Sigmoid colon (tissue), 7 donors: Measurements from ENCODE around the gene OBI1. TPM values are rescaled to one million over a fixed set of nuclear protein-coding genes. Genes with fewer than 3 reads are reported as not detected.

Experiments used
- DNase-seq: peaks from one replicate; pipeline ENCODE4 v3.0.0-alpha.2; 2019
- H3K27ac ChIP-seq, 4 donors: fragments of 200-600 bp; sonication (generic); one replicate each; pipeline ENCODE4 v1.5.1; 2016 to 2019; ENCODE audit warnings: mild to moderate bottlenecking in 1 of 4
- H3K27me3 ChIP-seq, 3 donors: fragments of 200-600 bp; sonication (generic); one replicate each; pipeline ENCODE4 v1.5.1; 2019; ENCODE audit warnings: mild to moderate bottlenecking in 1 of 3
- H3K36me3 ChIP-seq, 4 donors: fragments of 200-600 bp; sonication (generic); one replicate each; pipeline ENCODE4 v1.5.1; 2016 to 2019
- H3K4me1 ChIP-seq, 4 donors: fragments of 200-600 bp; sonication (generic); one replicate each; pipeline ENCODE4 v1.5.1; 2017 to 2019
- H3K4me3 ChIP-seq, 4 donors: fragments of 200-600 bp; sonication (generic); one replicate each; pipeline ENCODE4 v1.5.1; 2017 to 2019; ENCODE audit warnings: mild to moderate bottlenecking in 2 of 4, moderate library complexity in 1 of 4
- H3K9me3 ChIP-seq, 4 donors: fragments of 200-600 bp in 3 of 4; sonication (generic) in 3 of 4; one replicate each; pipeline versions ENCODE4 v1.5.1 to v1.6.1; 2013 to 2019
- EP300 ChIP-seq, 4 donors: sonication (generic); formaldehyde crosslinking; IDR thresholded peaks; one replicate each; pipeline ENCODE4 v1.6.1; 2017; ENCODE audit warnings: antibody characterized with exemption in 4 of 4
- POLR2A ChIP-seq, 2 donors: fragments of 450-650 bp; IDR thresholded peaks; one replicate each; pipeline ENCODE4 v1.6.1; 2016; ENCODE audit warnings: antibody characterized with exemption in 2 of 2, mild to moderate bottlenecking in 2 of 2, moderate library complexity in 2 of 2
- POLR2AphosphoS5 ChIP-seq, 4 donors: sonication (generic); formaldehyde crosslinking; IDR thresholded peaks; one replicate each; pipeline ENCODE4 v1.6.1; 2017; ENCODE audit warnings: antibody characterized with exemption in 4 of 4
- WGBS, 2 donors: extraction: QIAGEN DNeasy Blood & Tissue Kit; methylation state at CpG; one replicate each; pipeline ENCODE4 v1.1.7; 2013; 5-methylcytosine and 5-hydroxymethylcytosine counted together
- intact Hi-C: fragments of 100-400 bp; cut with DNase I; formaldehyde crosslinking; loops from one replicate; pipeline ENCODE4 v1.15.1; 2023
- polyA plus RNA-seq, 3 donors: library from polyadenylated mRNA; stranded (reverse); fragments of 200-250 nt; gene quantifications; one replicate each; pipeline ENCODE4 v1.2.3, GENCODE V29; 2013
- total RNA-seq, 4 donors: library from RNA; depleted of rRNA; stranded (reverse); fragments of >200 nt; gene quantifications; one replicate each; pipeline ENCODE4 v1.1.0, GENCODE V29; 2016
- TF ChIP-seq, protein P1 (sequence below), 4 experiments: fragments of 450-650 bp in 3 of 4; fragments of 200-600 bp in 1 of 4; IDR thresholded peaks; one replicate each; pipeline ENCODE4 v1.5.1; 2016 to 2019; ENCODE audit warnings: antibody characterized with exemption in 4 of 4, mild to moderate bottlenecking in 3 of 4, moderate library complexity in 2 of 4
- donor health status: healthy with polysubstance abuse.
- donor health status: Bipolar disorder and iron deficiency.
- donor health status: healthy.

OBI1 gene
- total and polyA plus RNA-seq, 7 donors: 2.1 to 13.6 (median 9.1) TPM

DNA sequence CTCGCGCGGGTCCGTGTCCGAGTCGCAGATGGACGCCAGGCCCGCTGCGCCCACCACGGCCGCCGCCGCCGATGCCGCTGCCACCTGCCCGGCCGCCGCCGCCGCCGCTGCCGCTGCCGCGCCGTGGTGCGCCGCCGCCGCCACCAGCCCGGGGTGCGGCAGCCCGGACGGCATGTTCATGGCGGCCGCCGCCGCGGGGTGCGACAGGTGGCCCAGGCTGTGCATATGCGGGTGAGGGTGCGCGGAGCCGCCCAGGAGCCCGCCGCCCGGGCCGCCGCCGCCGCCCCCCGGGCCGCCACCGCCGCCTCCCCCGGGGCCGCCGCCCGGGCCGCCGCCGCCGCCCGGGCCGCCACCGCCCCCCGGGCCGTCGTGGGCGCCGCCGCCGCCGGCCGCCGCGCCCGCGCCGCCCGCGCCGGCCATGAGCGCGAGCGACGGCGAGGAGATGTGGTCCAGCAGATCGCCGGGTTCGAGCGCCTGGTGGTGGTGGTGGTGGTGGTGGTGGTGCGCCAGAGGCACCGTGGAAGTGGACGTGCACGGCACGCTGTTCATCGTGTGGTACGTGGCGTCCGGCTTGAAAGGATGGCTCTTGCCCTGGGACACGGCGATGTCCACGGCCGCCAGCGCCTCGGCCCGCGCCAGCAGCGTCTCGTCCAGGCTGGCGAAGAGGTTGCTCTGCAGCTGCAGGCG lies 56.9 kb downstream of the OBI1 start:
- peaks cover 62 to 97% (median 95%) of the 10 kb centered on the region in 3 donors for H3K27me3 ChIP-seq
- no peaks in the 10 kb centered on the region for H3K36me3 ChIP-seq
- intact Hi-C loops: no loop called here
- TF ChIP-seq POLR2A (IDR thresholded peaks at IDR 0.05): no peak
- TF ChIP-seq POLR2AphosphoS5 (IDR thresholded peaks at IDR 0.05): no peak
- no peaks in the 10 kb centered on the region for H3K9me3 ChIP-seq
- H3K4me3 ChIP-seq: peak overlapping the region in 1 of 4 donors; percentile 11
- WGBS, 2 donors: 2% methylated on average over 112 of the region's 112 CpGs
- H3K27ac ChIP-seq: no peak overlapping the region
- peaks cover 0 to 33% (median 26%) of the 10 kb centered on the region in 4 donors for H3K4me1 ChIP-seq
- no peak for DNase-seq

DNA sequence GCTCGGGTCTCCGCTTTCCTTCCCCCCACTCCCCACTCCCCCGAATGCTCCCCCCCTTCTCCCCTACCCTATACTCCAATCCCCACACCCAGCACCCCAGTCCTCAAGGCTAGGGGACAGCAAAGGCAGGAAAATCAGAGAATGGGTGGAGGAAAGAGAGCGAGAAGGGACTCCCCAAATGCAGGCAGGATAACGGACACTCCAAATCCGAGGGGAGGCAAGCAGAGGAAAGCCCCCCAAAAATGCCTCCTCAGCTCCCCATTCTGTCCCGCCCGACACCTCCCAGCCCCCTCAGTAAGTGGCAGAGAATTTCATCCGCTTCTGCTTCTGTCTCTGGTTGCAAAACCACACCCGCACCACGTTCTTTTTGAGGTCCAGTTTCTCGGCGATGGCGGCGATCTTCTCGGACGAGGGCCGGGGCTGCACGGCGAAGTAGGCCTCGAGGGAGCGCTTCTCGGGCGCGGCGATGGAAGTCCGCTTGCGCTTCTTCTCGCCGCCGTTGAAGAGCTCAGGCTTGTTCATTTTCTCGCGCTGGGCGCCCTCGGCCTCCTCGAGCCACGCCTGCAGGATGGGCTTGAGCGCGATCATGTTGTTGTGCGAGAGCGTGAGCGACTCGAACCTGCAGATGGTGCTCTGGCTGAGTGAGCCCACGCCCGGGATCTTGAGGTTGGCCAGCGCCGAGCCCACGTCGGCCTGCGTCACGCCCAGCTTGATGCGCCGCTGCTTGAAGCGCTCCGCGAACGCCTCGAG lies 57.7 kb downstream of the OBI1 start:
- peaks cover 0 to 37% (median 30%) of the 10 kb centered on the region in 4 donors for H3K4me1 ChIP-seq
- 2 to 3% methylated on average over 58 of the region's 58 CpGs for WGBS, 2 donors
- peak overlapping the region in 2 of 4 donors; percentile 6 to 11 for H3K4me3 ChIP-seq
- no peaks in the 10 kb centered on the region for H3K36me3 ChIP-seq
- DNase-seq: no peak
- H3K27me3 ChIP-seq: peaks cover 68 to 97% (median 95%) of the 10 kb centered on the region in 3 donors
- H3K27ac ChIP-seq: no peak overlapping the region
- intact Hi-C loops: no loop called here
- TF ChIP-seq, protein P1, sequence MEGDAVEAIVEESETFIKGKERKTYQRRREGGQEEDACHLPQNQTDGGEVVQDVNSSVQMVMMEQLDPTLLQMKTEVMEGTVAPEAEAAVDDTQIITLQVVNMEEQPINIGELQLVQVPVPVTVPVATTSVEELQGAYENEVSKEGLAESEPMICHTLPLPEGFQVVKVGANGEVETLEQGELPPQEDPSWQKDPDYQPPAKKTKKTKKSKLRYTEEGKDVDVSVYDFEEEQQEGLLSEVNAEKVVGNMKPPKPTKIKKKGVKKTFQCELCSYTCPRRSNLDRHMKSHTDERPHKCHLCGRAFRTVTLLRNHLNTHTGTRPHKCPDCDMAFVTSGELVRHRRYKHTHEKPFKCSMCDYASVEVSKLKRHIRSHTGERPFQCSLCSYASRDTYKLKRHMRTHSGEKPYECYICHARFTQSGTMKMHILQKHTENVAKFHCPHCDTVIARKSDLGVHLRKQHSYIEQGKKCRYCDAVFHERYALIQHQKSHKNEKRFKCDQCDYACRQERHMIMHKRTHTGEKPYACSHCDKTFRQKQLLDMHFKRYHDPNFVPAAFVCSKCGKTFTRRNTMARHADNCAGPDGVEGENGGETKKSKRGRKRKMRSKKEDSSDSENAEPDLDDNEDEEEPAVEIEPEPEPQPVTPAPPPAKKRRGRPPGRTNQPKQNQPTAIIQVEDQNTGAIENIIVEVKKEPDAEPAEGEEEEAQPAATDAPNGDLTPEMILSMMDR (IDR thresholded peaks at IDR 0.05): no peak
- no peak for TF ChIP-seq POLR2AphosphoS5 (IDR thresholded peaks at IDR 0.05)
- no peak for TF ChIP-seq EP300 (IDR thresholded peaks at IDR 0.05)
- TF ChIP-seq POLR2A (IDR thresholded peaks at IDR 0.05): no peak
- H3K9me3 ChIP-seq: no peaks in the 10 kb centered on the region

DNA sequence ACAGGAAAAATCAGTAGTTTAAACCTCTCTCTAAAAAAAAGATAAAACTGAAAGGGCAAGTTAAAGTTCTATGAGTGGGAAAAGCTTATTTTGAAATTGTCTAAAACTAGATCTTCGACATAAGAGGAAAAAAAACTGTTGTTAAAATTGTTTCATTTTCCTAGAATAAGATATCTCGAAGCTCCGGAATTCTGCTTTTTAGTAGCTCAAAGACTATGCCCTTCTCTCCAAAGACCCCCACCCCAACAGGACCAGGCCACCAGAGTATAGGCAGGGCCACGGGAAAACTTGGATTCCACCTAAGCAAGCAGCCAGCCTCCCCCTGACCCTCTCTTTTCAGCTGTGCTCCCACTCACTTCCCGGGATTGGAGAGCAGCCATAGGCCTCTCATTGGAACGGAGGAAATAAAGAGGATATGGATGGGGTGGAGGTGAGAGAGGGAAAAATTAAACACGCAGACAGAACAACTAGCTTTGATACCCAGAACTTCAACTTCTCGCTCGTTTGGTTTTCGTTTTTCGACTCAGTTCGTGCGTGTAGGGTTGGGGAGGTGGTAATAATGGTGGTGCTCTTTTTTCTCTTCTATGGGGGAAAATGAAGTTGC lies 58.6 kb downstream of the OBI1 start:
- intact Hi-C loops: no loop called here
- Histone ChIP-seq H3K36me3 (no peaks in the 10 kb centered on the region), H3K27ac (no peak overlapping the region), H3K9me3 (no peaks in the 10 kb centered on the region), H3K4me3 (no peak overlapping the region), H3K4me1 (peaks cover 0 to 47% (median 38%) of the 10 kb centered on the region in 4 donors), H3K27me3 (peaks cover 77 to 97% (median 95%) of the 10 kb centered on the region in 3 donors)
- no peak for TF ChIP-seq EP300 (IDR thresholded peaks at IDR 0.05)
- no peak for TF ChIP-seq POLR2AphosphoS5 (IDR thresholded peaks at IDR 0.05)
- TF ChIP-seq POLR2A (IDR thresholded peaks at IDR 0.05): no peak
- TF ChIP-seq, protein P1 (IDR thresholded peaks at IDR 0.05): no peak
- 15 to 22% methylated on average over 13 of the region's 13 CpGs for WGBS, 2 donors
- DNase-seq: no peak

DNA sequence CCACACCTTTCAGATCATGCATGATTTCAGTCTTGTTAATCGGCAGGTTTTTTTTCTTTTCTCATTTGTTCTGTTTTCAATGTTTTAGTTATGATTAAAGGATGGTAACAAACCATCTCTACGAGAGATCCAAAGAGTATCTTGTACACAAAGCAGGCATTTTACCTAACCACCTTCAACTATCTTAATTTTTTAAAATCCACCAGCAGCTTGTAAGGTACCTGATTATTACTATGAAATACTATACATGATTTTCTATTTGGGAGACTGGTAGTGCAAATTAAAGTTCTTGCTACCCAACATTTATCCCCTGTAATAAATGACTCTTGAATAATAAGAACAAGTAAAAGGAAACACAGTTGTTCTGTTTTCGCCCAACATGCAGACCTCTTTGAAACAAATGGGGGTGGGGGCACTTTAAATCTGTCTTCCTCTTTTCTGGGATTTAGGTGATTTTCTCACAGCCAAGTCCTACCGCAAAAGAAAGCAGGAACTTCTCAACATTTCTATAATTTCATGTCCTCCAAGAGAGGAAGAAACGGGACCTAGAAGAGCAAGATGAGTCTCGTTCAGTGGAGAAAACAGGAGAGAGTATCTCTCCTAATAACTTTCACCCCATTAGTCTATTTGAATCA lies 59.2 kb downstream of the OBI1 start:
- H3K36me3 ChIP-seq: no peaks in the 10 kb centered on the region
- H3K9me3 ChIP-seq: no peaks in the 10 kb centered on the region
- peaks cover 0 to 48% (median 38%) of the 10 kb centered on the region in 4 donors for H3K4me1 ChIP-seq
- DNase-seq: no peak
- TF ChIP-seq POLR2A (IDR thresholded peaks at IDR 0.05) (no peak), POLR2AphosphoS5 (IDR thresholded peaks at IDR 0.05) (no peak)
- TF ChIP-seq, protein P1 (IDR thresholded peaks at IDR 0.05): no peak
- WGBS, 2 donors: 6 to 13% methylated on average over 6 of the region's 6 CpGs
- no peak overlapping the region for H3K27ac ChIP-seq
- intact Hi-C loops: no loop called here
- H3K4me3 ChIP-seq: no peak overlapping the region
- H3K27me3 ChIP-seq: peaks cover 82 to 97% (median 95%) of the 10 kb centered on the region in 3 donors
